ENCODE measurements around the gene SAMD14.
A peak's percentile ranks its signal among the peaks of the same experiment; 100 is the strongest.

SAMD14 gene

GRCh38 chr17:50094753-50095619, 35.0 kb downstream of the SAMD14 start, which contains the start of gene PDK2:
PDK2 (plus strand) TSS chr17:50095351; CDS start chr17:50095436, 85 bp downstream.
- DNase-seq: peak; percentile 96

GRCh38 chr17:50094243-50094752, 35.7 kb downstream of the SAMD14 start:
- peak; percentile 79 for DNase-seq

GRCh38 chr17:50093807-50094206, 36.2 kb downstream of the SAMD14 start:
- no peak for DNase-seq

- DNase-seq: no peak
Observed at GRCh38 chr17:50093246-50093645, 36.7 kb downstream of the SAMD14 start.

GRCh38 chr17:50091918-50092285, 38.1 kb downstream of the SAMD14 start:
- no peak for DNase-seq

GRCh38 chr17:50090971-50091917, 38.7 kb downstream of the SAMD14 start:
- no peak for DNase-seq

GRCh38 chr17:50090071-50090470, 39.9 kb downstream of the SAMD14 start:
- DNase-seq: no peak

- no peak for DNase-seq
Observed at GRCh38 chr17:50088952-50089825, 40.8 kb downstream of the SAMD14 start.

- no peak for DNase-seq
Observed at GRCh38 chr17:50087912-50088405, 42.0 kb downstream of the SAMD14 start.

GRCh38 chr17:50087246-50087911, 42.6 kb downstream of the SAMD14 start:
- peak; percentile 71 for DNase-seq

- DNase-seq: no peak
Observed at GRCh38 chr17:50081757-50082156, 48.2 kb downstream of the SAMD14 start.

GRCh38 chr17:50080827-50081226, 49.1 kb downstream of the SAMD14 start:
- no peak for DNase-seq

- DNase-seq: no peak
Observed at GRCh38 chr17:50080096-50080480, 49.9 kb downstream of the SAMD14 start.

GRCh38 chr17:50079334-50080095, 50.4 kb downstream of the SAMD14 start:
- DNase-seq: no peak

- no peak for DNase-seq
Observed at GRCh38 chr17:50078430-50078829, 51.5 kb downstream of the SAMD14 start.

GRCh38 chr17:50076591-50077235, 53.2 kb downstream of the SAMD14 start:
- DNase-seq: no peak

GRCh38 chr17:50076221-50076590, 53.8 kb downstream of the SAMD14 start:
- no peak for DNase-seq

- no peak for DNase-seq
Observed at GRCh38 chr17:50075446-50076032, 54.4 kb downstream of the SAMD14 start.

GRCh38 chr17:50074227-50074626, 55.7 kb downstream of the SAMD14 start:
- no peak for DNase-seq

GRCh38 chr17:50072925-50073324, 57.0 kb downstream of the SAMD14 start:
- DNase-seq: no peak

Measured in fibroblast of skin of abdomen (primary cell).